Measurements from ENCODE around the gene LRRC36.

DNA sequence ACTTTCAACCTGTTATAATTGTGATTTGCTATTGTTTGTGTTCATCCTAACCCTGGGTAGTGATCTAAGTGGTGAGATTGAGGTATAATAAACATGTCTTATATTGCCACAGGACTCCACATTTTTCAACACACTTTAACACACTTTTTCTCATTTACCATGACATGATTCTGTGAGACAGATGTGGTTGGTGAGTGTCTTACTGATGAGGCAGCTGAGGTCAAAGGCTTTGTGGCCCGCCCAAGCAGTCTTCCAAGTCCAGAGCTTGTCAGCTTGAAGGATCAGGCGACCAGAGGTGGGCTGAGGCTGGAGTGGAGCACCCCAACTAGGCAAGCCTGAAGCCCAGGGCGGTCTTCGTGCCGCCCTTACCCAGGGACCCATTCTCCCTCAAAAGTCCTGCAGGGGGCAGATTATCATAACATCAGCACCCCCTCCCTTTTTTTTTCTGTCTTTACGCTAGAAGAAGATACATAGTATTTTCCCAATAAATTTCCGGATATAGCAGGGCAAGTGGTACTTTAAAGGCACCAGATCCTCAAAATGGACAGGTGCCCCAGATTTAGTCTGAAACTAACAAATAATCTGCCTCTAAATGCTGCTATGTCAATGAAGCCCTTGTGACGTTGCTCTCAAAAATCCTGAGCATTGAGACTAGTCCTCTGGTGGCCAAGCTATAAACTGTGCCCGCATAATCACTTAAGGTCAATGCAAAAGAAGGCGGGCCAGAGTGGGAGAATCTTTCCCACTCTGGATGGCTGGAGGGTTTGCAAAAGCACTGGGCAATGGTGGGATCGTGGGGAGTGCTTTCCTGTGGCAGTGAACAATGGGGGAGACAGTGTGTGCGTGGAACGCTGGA lies 21.2 kb upstream of the LRRC36 start:
- no peak for TF ChIP-seq CTCF (IDR thresholded peaks at IDR 0.05)
- no peak for TF ChIP-seq POLR2A (IDR thresholded peaks at IDR 0.05)

All from tibial nerve (tissue), 3 donors.